Body of pancreas (tissue), 4 donors: ENCODE results near the gene PTPRT. TPM values are rescaled to one million over a fixed set of nuclear protein-coding genes. Genes with fewer than 3 reads are reported as not detected.

ENCODE experiments used
- ATAC-seq: fragments of 150-250 bp; one replicate; pipeline ENCODE4 v1.9.1; 2016
- DNase-seq, 4 donors: peaks; one replicate each; pipeline ENCODE4 v3.0.0-alpha.2; 2019
- H3K27ac ChIP-seq, 4 donors: fragments of 200-600 bp; sonication (generic); 1 replicate in 3 of 4; 2 replicates in 1 of 4; pipeline versions ENCODE4 v1.5.1 to v1.6.1; 2016 to 2019; ENCODE audit warnings: mild to moderate bottlenecking in 1 of 4, mixed read lengths in 1 of 4, moderate library complexity in 1 of 4
- H3K27me3 ChIP-seq, 2 donors: fragments of 200-600 bp; sonication (generic); one replicate each; pipeline ENCODE4 v1.6.0; 2016; ENCODE audit warnings: mild to moderate bottlenecking in 1 of 2
- H3K36me3 ChIP-seq, 2 donors: fragments of 200-600 bp; sonication (generic); replicated peaks in 1 of 2; 2 replicates each; pipeline ENCODE4 v1.5.1; 2016; ENCODE audit warnings: low read depth in 2 of 2; ENCODE audit not compliant: insufficient read depth in 1 of 2
- H3K4me1 ChIP-seq: fragments of 200-600 bp; sonication (generic); one replicate; pipeline ENCODE4 v1.6.0; 2016
- H3K4me3 ChIP-seq, 2 donors: fragments of 200-600 bp; sonication (generic); 1 replicate in 1 of 2; 2 replicates in 1 of 2; pipeline ENCODE4 v1.5.1; 2016 to 2019
- H3K9me3 ChIP-seq, 3 donors: fragments of 200-600 bp; sonication (generic); 1 replicate in 2 of 3; 2 replicates in 1 of 3; pipeline ENCODE4 v1.5.1; 2016
- CTCF ChIP-seq, 7 experiments: fragments of 450-650 bp in 4 of 7; fragments of 200-600 bp in 3 of 7; sonication (generic) in 3 of 7; IDR thresholded peaks; one replicate each; pipeline ENCODE4 v1.5.1; 2016 to 2019; ENCODE audit warnings: antibody characterized with exemption in 7 of 7
- POLR2A ChIP-seq, 3 donors: fragments of 450-650 bp; IDR thresholded peaks; one replicate each; pipeline ENCODE4 v1.6.1; 2016; ENCODE audit warnings: antibody characterized with exemption in 3 of 3, mild to moderate bottlenecking in 2 of 3
- WGBS, 2 donors: methylation state at CpG; one replicate each; pipeline ENCODE4 v1.1.5; 2017; 5-methylcytosine and 5-hydroxymethylcytosine counted together
- intact Hi-C: fragments of 100-400 bp; cut with DNase I; formaldehyde crosslinking; loops from one replicate; pipeline ENCODE4 v1.15.1; 2023
- total RNA-seq, 2 donors: library from RNA; depleted of rRNA; stranded (reverse); fragments of >200 nt; gene quantifications; one replicate each; pipeline ENCODE4 v1.1.0, GENCODE V29; 2016

PTPRT gene
- total RNA-seq, 2 donors from 2014 or later, result 0.33 to 1.0 TPM

- Histone ChIP-seq H3K27me3 (no peaks in the 10 kb centered on the region), H3K4me1 (peaks cover 12% of the 10 kb centered on the region), H3K27ac (no peak overlapping the region), H3K9me3 (no peaks in the 10 kb centered on the region), H3K36me3 (no peaks in the 10 kb centered on the region), H3K4me3 (no peak overlapping the region)
- DNase-seq (no peak), ATAC-seq (no peak)
- WGBS, 2 donors, result 81 to 86% methylated on average over 6 of the region's 6 CpGs
- TF ChIP-seq CTCF (IDR thresholded peaks at IDR 0.05), result no peak
- intact Hi-C loops, result no loop called here
Measured at GRCh38 chr20:42961771-42962170, 227.9 kb downstream of the PTPRT start.

GRCh38 chr20:42959996-42960395, 229.7 kb downstream of the PTPRT start:
- H3K27me3 ChIP-seq, result no peaks in the 10 kb centered on the region
- H3K27ac ChIP-seq, result no peak overlapping the region
- no peaks in the 10 kb centered on the region for H3K36me3 ChIP-seq
- H3K4me1 ChIP-seq, result peaks cover 18% of the 10 kb centered on the region
- intact Hi-C loops, result no loop called here
- no peaks in the 10 kb centered on the region for H3K9me3 ChIP-seq
- WGBS, 2 donors, result 59 to 63% methylated on average over 2 of the region's 2 CpGs
- H3K4me3 ChIP-seq, result no peak overlapping the region
- no peak for TF ChIP-seq CTCF (IDR thresholded peaks at IDR 0.05)
- no peak for TF ChIP-seq POLR2A (IDR thresholded peaks at IDR 0.05)
- ATAC-seq (no peak), DNase-seq (no peak)

- ATAC-seq (no peak), DNase-seq (no peak)
- Histone ChIP-seq H3K27ac (no peak overlapping the region), H3K4me3 (no peak overlapping the region), H3K9me3 (no peaks in the 10 kb centered on the region), H3K36me3 (no peaks in the 10 kb centered on the region), H3K4me1 (peaks cover 18% of the 10 kb centered on the region), H3K27me3 (no peaks in the 10 kb centered on the region)
- TF ChIP-seq POLR2A (IDR thresholded peaks at IDR 0.05), result no peak
- intact Hi-C loops, result no loop called here
- WGBS, 2 donors, result 26% methylated on average over 2 of the region's 2 CpGs
Measured at GRCh38 chr20:42958367-42959069, 231.2 kb downstream of the PTPRT start.

GRCh38 chr20:42957704-42958095, 232.0 kb downstream of the PTPRT start:
- intact Hi-C loops, result no loop called here
- Histone ChIP-seq H3K4me1 (peaks cover 18% of the 10 kb centered on the region), H3K4me3 (no peak overlapping the region), H3K9me3 (no peaks in the 10 kb centered on the region), H3K27ac (peak overlapping the region in 2 of 4 donors; percentile 34 to 48), H3K27me3 (no peaks in the 10 kb centered on the region), H3K36me3 (no peaks in the 10 kb centered on the region)
- WGBS, 2 donors, result 93 to 94% methylated on average over 1 of the region's 1 CpG
- DNase-seq (no peak), ATAC-seq (no peak)
- TF ChIP-seq POLR2A (IDR thresholded peaks at IDR 0.05), result no peak
- TF ChIP-seq CTCF (IDR thresholded peaks at IDR 0.05), result no peak

GRCh38 chr20:42957018-42957703, 232.5 kb downstream of the PTPRT start:
- peaks cover 18% of the 10 kb centered on the region for H3K4me1 ChIP-seq
- no peak overlapping the region for H3K4me3 ChIP-seq
- H3K36me3 ChIP-seq, result no peaks in the 10 kb centered on the region
- peak; percentile 86 for ATAC-seq
- peak in 2 of 4 donors; percentile 8 to 37 for DNase-seq
- intact Hi-C loops, result no loop called here
- 14% methylated on average over 9 of the region's 9 CpGs for WGBS, 2 donors
- H3K9me3 ChIP-seq, result no peaks in the 10 kb centered on the region
- H3K27ac ChIP-seq, result peak overlapping the region in 3 of 4 donors; percentile 34 to 48 (median 37)
- H3K27me3 ChIP-seq, result no peaks in the 10 kb centered on the region
- TF ChIP-seq POLR2A (IDR thresholded peaks at IDR 0.05) (no peak), CTCF (IDR thresholded peaks at IDR 0.05) (no peak)
